HepG2 (cell line): ENCODE measurements around the gene TMPRSS11E. TPM values are rescaled to one million over a fixed set of nuclear protein-coding genes. Genes with fewer than 3 reads are reported as not detected.

Source experiments
- ATAC-seq: fragments of 200-7000 bp; cut with Tn5 transposase; 3 replicates; pipeline ENCODE4 v1.9.1; 2020; ENCODE audit warnings: mild to moderate bottlenecking, moderate library complexity
- BruUV-seq: library from RNA; stranded (reverse); fragments of 400-500 nt; replicated peaks from 2 replicates; lab custom pipeline; 2021; lab: Mats Ljungman, UMichigan
- CTCF ChIA-PET: fragments of 300-600 bp; formaldehyde crosslinking; extraction: SDS; loops from one replicate; lab custom pipeline; 2021; ENCODE audit warnings: low total read pairs, inconsistent platforms, low intra/inter-chr PET ratio; lab: Yijun Ruan, JAX
- POLR2A ChIA-PET: fragments of 350-600 bp; sonication (Branson Sonifier 250); formaldehyde crosslinking; loops from one replicate; lab custom pipeline; 2020; ENCODE audit warnings: antibody characterized with exemption, inconsistent platforms; lab: Yijun Ruan, JAX
- DNase-seq: peaks from one replicate; pipeline ENCODE4 v3.0.0-alpha.2; 2015; ENCODE audit warnings: low spot score
- FAIRE-seq: peaks from 3 replicates; lab custom pipeline; 2011; peaks lifted over from hg19 to GRCh38; lab: Jason Lieb, UNC
- H2AFZ ChIP-seq: one replicate; pipeline ENCODE4 v1.6.1; 2011; ENCODE audit warnings: low read length, inconsistent platforms
- H3K27ac ChIP-seq: fragments of 300-600 bp; 3 replicates; pipeline ENCODE4 v1.8.0; 2011; ENCODE audit warnings: mixed run types, mild to moderate bottlenecking, mixed read lengths, low read length, inconsistent platforms; ENCODE audit not compliant: insufficient read depth; ENCODE audit errors: extremely low read length
- H3K27me3 ChIP-seq, 2 experiments: fragments of 200-600 bp in 1 of 2; 2 replicates in 1 of 2; 3 replicates in 1 of 2; pipeline versions ENCODE4 v1.6.0 to v1.8.0; 2011; ENCODE audit warnings: low read length in 2 of 2, mild to moderate bottlenecking in 2 of 2, moderate library complexity in 2 of 2, inconsistent platforms in 1 of 2; ENCODE audit not compliant: insufficient read depth in 2 of 2, control insufficient read depth in 1 of 2
- H3K36me3 ChIP-seq, 2 experiments: fragments of 200-600 bp in 1 of 2; replicated peaks in 1 of 2; 2 replicates in 1 of 2; 3 replicates in 1 of 2; pipeline versions ENCODE4 v1.5.1 to v1.8.0; 2011; ENCODE audit warnings: low read length in 2 of 2, inconsistent platforms in 1 of 2; ENCODE audit not compliant: insufficient read depth in 2 of 2, control insufficient read depth in 1 of 2
- H3K4me1 ChIP-seq: 2 replicates; pipeline ENCODE4 v1.5.1; 2012; ENCODE audit warnings: low read length, inconsistent platforms; ENCODE audit not compliant: insufficient read depth
- H3K4me2 ChIP-seq: 2 replicates; pipeline ENCODE4 v1.6.0; 2011; ENCODE audit warnings: low read depth, low read length, inconsistent platforms
- H3K4me3 ChIP-seq, 3 experiments: fragments of 200-600 bp in 1 of 3; sonication (generic), shearing (Covaris generic) in 1 of 3; replicated peaks in 1 of 3; 2 replicates each; pipeline ENCODE4 v1.5.1; 2011 to 2016; ENCODE audit warnings: low read length in 3 of 3, inconsistent platforms in 2 of 3, low read depth in 2 of 3, mild to moderate bottlenecking in 2 of 3, control low read depth in 1 of 3, mixed read lengths in 1 of 3; ENCODE audit not compliant: insufficient read depth in 1 of 3
- H3K79me2 ChIP-seq: one replicate; pipeline ENCODE4 v1.6.1; 2011; ENCODE audit warnings: low read length, inconsistent platforms; ENCODE audit not compliant: insufficient read depth
- H3K9ac ChIP-seq: 2 replicates; pipeline ENCODE4 v1.6.0; 2011; ENCODE audit warnings: mild to moderate bottlenecking, low read depth, low read length, inconsistent platforms; ENCODE audit not compliant: insufficient read depth
- H3K9me3 ChIP-seq: 2 replicates; pipeline ENCODE4 v1.5.1; 2012; ENCODE audit warnings: mild to moderate bottlenecking, low read length
- H4K20me1 ChIP-seq: 2 replicates; pipeline ENCODE4 v1.6.0; 2011; ENCODE audit warnings: inconsistent platforms, mild to moderate bottlenecking, low read length, moderate library complexity; ENCODE audit not compliant: insufficient read depth
- ATF1 ChIP-seq: IDR thresholded peaks from 2 replicates; pipeline ENCODE4 v1.6.1; 2016; ENCODE audit warnings: mild to moderate bottlenecking, control low read depth
- CBX2 ChIP-seq, 2 experiments: fragments of 200-600 bp in 1 of 2; sonication (generic); formaldehyde crosslinking in 1 of 2; IDR thresholded peaks; 2 replicates each; pipeline versions ENCODE4 v1.7.0 to v1.8.1; 2018 to 2022; ENCODE audit warnings: low read depth in 2 of 2, low read length in 1 of 2, mild to moderate bottlenecking in 1 of 2, missing genetic modification reagents in 1 of 2
- GMEB2 ChIP-seq: IDR thresholded peaks from 2 replicates; pipeline ENCODE4 v1.6.1; 2016; ENCODE audit warnings: missing biosample characterization, missing genetic modification reagents, low read depth
- HOXA7 ChIP-seq: sonication (generic); formaldehyde crosslinking; IDR thresholded peaks from 2 replicates; pipeline ENCODE4 v1.8.1; 2022; ENCODE audit warnings: mild to moderate bottlenecking, missing genetic modification reagents, moderate library complexity
- IRF9 ChIP-seq: sonication (generic); formaldehyde crosslinking; IDR thresholded peaks from 2 replicates; pipeline ENCODE4 v1.8.0; 2022; ENCODE audit warnings: missing genetic modification reagents, mild to moderate bottlenecking, borderline replicate concordance
- MLX ChIP-seq: IDR thresholded peaks from 2 replicates; pipeline ENCODE4 v1.6.1; 2016
- NCOA5 ChIP-seq: sonication (generic); formaldehyde crosslinking; IDR thresholded peaks from 2 replicates; pipeline ENCODE4 v1.4.0; 2020; ENCODE audit warnings: missing genetic modification reagents
- PHF8 ChIP-seq: sonication (generic); formaldehyde crosslinking; IDR thresholded peaks from 2 replicates; pipeline ENCODE4 v1.5.0; 2020; ENCODE audit warnings: missing genetic modification reagents
- PRPF4 ChIP-seq: fragments of 200-400 bp; formaldehyde crosslinking; IDR thresholded peaks from 2 replicates; pipeline ENCODE4 v1.6.1; 2016; ENCODE audit warnings: low read length, low read depth; ENCODE audit not compliant: poor library complexity, severe bottlenecking
- SATB2 ChIP-seq: sonication (generic); formaldehyde crosslinking; IDR thresholded peaks from 2 replicates; pipeline ENCODE4 v1.5.0; 2020; ENCODE audit warnings: missing genetic modification reagents
- SMARCC2 ChIP-seq: fragments of 450-650 bp; IDR thresholded peaks from 2 replicates; pipeline ENCODE4 v1.6.1; 2017; ENCODE audit warnings: antibody characterized with exemption, mild to moderate bottlenecking
- SSRP1 ChIP-seq: IDR thresholded peaks from 2 replicates; pipeline ENCODE4 v1.6.1; 2016; ENCODE audit warnings: control low read depth
- TFDP2 ChIP-seq: sonication (generic); formaldehyde crosslinking; IDR thresholded peaks from 2 replicates; pipeline ENCODE4 v1.4.0; 2020; ENCODE audit warnings: missing genetic modification reagents
- U2AF2 ChIP-seq: fragments of 200-400 bp; formaldehyde crosslinking; IDR thresholded peaks from 2 replicates; pipeline ENCODE4 v1.6.1; 2017; ENCODE audit warnings: low read depth, mild to moderate bottlenecking, low read length
- ZBTB3 ChIP-seq: sonication (generic); formaldehyde crosslinking; IDR thresholded peaks from 2 replicates; pipeline ENCODE4 v1.4.0; 2020; ENCODE audit warnings: low read depth, mild to moderate bottlenecking, moderate library complexity, missing genetic modification reagents, borderline replicate concordance
- ZNF350 ChIP-seq: sonication (generic); formaldehyde crosslinking; IDR thresholded peaks from 2 replicates; pipeline ENCODE4 v1.4.0; 2020; ENCODE audit warnings: mild to moderate bottlenecking, low read depth, missing genetic modification reagents, borderline replicate concordance
- ZNF543 ChIP-seq: sonication (generic); formaldehyde crosslinking; IDR thresholded peaks from 2 replicates; pipeline ENCODE4 v1.4.0; 2020; ENCODE audit warnings: mild to moderate bottlenecking, missing genetic modification reagents
- ZNF619 ChIP-seq: sonication (generic); formaldehyde crosslinking; IDR thresholded peaks from 2 replicates; pipeline ENCODE4 v1.4.0; 2020; ENCODE audit warnings: mild to moderate bottlenecking, missing genetic modification reagents
- ZNF678 ChIP-seq: sonication (generic); formaldehyde crosslinking; IDR thresholded peaks from 2 replicates; pipeline ENCODE4 v1.4.0; 2020; ENCODE audit warnings: mild to moderate bottlenecking, missing genetic modification reagents
- ZSCAN21 ChIP-seq: sonication (generic); formaldehyde crosslinking; IDR thresholded peaks from 2 replicates; pipeline ENCODE4 v1.8.0; 2022; ENCODE audit warnings: mild to moderate bottlenecking, missing genetic modification reagents, moderate library complexity, borderline replicate concordance
- WGBS: methylation state at CpG from one replicate; pipeline ENCODE4 v1.1.6; 2017; ENCODE audit warnings: low lambda C conversion rate; 5-methylcytosine and 5-hydroxymethylcytosine counted together
- in situ Hi-C: cut with HindIII; loops from 2 replicates; pipeline ENCODE4 v1.10.0; 2017; ENCODE audit warnings: low pct_unique_long_range_greater_than_20kb; ENCODE audit not compliant: extremely low pct_ligation_motif_present
- intact Hi-C: fragments of 100-400 bp; cut with micrococcal nuclease; formaldehyde crosslinking; loops from one replicate; pipeline ENCODE4 v1.10.0; 2022; ENCODE audit not compliant: unreplicated experiment
- polyA plus RNA-seq, 8 experiments: library from polyadenylated mRNA; depleted of rRNA in 3 of 8; stranded (reverse) in 7 of 8; unstranded in 1 of 8; fragments of >200 nt; fragmentation: Illumina TruSeq in 4 of 8; extraction: Trizol in 4 of 8; gene quantifications; 2 replicates each; pipeline versions ENCODE4 v1.2.1 to v1.2.3, GENCODE V29; 2011 to 2016; ENCODE audit warnings: low read depth in 4 of 8, missing spikeins in 1 of 8, mixed read lengths in 1 of 8; ENCODE audit not compliant: insufficient read depth in 1 of 8
- total RNA-seq, 5 experiments: library from RNA; depleted of rRNA; stranded (reverse); fragments of >200 nt; fragmentation: Illumina TruSeq; extraction: Trizol; gene quantifications; 2 replicates each; pipeline ENCODE4 v1.2.3, GENCODE V29; 2016; ENCODE audit warnings: low read depth in 1 of 5

Gene TMPRSS11E
- total and polyA plus RNA-seq, 2 of the 13 experiments (the other 11 are each of a cell fraction or from before 2014, with no cell fraction given) = not detected

GRCh38 chr4:68404153-68404552 lies 43.1 kb upstream of the TMPRSS11E start:
- Histone ChIP-seq H3K27me3 (no peaks in the 10 kb centered on the region; a peak in 1 of 5 replicates), H3K27ac (no peak overlapping the region), H3K4me2 (no peak overlapping the region), H3K79me2 (no peaks in the 10 kb centered on the region), H3K4me3 (no peak overlapping the region), H3K4me1 (no peaks in the 10 kb centered on the region), H3K9me3 (no peaks in the 10 kb centered on the region), H2AFZ (no peak overlapping the region), H3K9ac (no peak overlapping the region), H4K20me1 (no peaks in the 10 kb centered on the region), H3K36me3 (no peaks in the 10 kb centered on the region)
- in situ Hi-C loops = no loop called here
- intact Hi-C loops = no loop called here
- BruUV-seq = no TSS peak
- FAIRE-seq (no peak), ATAC-seq (no peak), DNase-seq (no peak)
- ChIA-PET CTCF (no interaction called here), POLR2A (no interaction called here)
- TF ChIP-seq SATB2 (CRISPR knock-in tag) (no peak), CBX2 (IDR thresholded peaks at IDR 0.05; ENCODE audit: low read depth, low read length) (no peak), CBX2 (CRISPR knock-in tag; IDR thresholded peaks at IDR 0.05; ENCODE audit: low read depth) (no peak), ATF1 (CRISPR knock-in tag) (no peak), SSRP1 (CRISPR knock-in tag) (no peak), ZNF678 (no peak), ZNF543 (no peak), IRF9 (CRISPR knock-in tag) (no peak), NCOA5 (CRISPR knock-in tag) (no peak), TFDP2 (CRISPR knock-in tag) (no peak), U2AF2 (no peak), ZSCAN21 (CRISPR knock-in tag) (no peak), SMARCC2 (no peak), PRPF4 (no peak), ZBTB3 (CRISPR knock-in tag) (no peak), HOXA7 (CRISPR knock-in tag) (no peak), PHF8 (no peak), ZNF350 (CRISPR knock-in tag) (no peak), ZNF619 (CRISPR knock-in tag) (no peak), GMEB2 (no peak), MLX (no peak)
- WGBS = 4% methylated on average over 2 of the region's 2 CpGs
